Fibroblast of lung (primary cell): Measurements from ENCODE around the gene C3orf49.

Experiments used
- EZH2 ChIP-seq: IDR thresholded peaks from 2 replicates; pipeline ENCODE4 v1.5.1; 2012; ENCODE audit warnings: low read length, control low read depth, mild to moderate bottlenecking; ENCODE audit errors: missing control alignments
- TF ChIP-seq, protein P1 (sequence below), 2 donors: IDR thresholded peaks in 1 of 2; conservative IDR thresholded peaks in 1 of 2; 1 replicate in 1 of 2; 2 replicates in 1 of 2; pipeline ENCODE4 v1.5.1; 2011 to 2012; ENCODE audit warnings: low read length in 2 of 2, control low read depth in 1 of 2, inconsistent platforms in 1 of 2, low read depth in 1 of 2, mild to moderate bottlenecking in 1 of 2

DNA sequence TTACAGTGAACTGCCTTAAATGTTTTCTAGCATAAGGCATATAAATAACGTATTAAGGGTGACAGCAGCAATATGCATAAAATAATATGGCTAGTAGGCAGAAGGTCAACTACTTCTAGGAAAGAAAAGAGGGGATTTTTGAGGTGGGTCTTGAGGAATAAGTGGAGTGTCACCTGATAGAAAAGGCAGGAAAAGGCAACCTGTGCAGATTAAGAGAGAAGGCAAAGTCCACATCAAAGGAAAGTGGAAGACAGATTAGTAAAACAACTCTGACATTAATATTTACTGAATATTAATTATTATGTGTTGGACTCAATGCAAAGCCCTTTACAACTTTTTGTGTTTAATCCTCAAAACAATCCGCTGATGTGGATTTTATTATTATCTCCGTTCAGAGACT, 41.7 kb downstream of the C3orf49 start:
- TF ChIP-seq, protein P1, sequence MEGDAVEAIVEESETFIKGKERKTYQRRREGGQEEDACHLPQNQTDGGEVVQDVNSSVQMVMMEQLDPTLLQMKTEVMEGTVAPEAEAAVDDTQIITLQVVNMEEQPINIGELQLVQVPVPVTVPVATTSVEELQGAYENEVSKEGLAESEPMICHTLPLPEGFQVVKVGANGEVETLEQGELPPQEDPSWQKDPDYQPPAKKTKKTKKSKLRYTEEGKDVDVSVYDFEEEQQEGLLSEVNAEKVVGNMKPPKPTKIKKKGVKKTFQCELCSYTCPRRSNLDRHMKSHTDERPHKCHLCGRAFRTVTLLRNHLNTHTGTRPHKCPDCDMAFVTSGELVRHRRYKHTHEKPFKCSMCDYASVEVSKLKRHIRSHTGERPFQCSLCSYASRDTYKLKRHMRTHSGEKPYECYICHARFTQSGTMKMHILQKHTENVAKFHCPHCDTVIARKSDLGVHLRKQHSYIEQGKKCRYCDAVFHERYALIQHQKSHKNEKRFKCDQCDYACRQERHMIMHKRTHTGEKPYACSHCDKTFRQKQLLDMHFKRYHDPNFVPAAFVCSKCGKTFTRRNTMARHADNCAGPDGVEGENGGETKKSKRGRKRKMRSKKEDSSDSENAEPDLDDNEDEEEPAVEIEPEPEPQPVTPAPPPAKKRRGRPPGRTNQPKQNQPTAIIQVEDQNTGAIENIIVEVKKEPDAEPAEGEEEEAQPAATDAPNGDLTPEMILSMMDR (conservative IDR thresholded peaks at IDR 0.05 in 1 of 2, IDR thresholded peaks at IDR 0.05 in 1 of 2; ENCODE audit: low read depth in 1 of 2, low read length in 2 of 2) = no peak
- no peak for TF ChIP-seq EZH2
